ENCODE results near the gene ZBTB7B. TPM values are rescaled to one million over a fixed set of nuclear protein-coding genes. Genes with fewer than 3 reads are reported as not detected.

ZBTB7B gene
- polyA plus RNA-seq, 3 donors, result 6.3 to 149 (median 9.6) TPM

DNA sequence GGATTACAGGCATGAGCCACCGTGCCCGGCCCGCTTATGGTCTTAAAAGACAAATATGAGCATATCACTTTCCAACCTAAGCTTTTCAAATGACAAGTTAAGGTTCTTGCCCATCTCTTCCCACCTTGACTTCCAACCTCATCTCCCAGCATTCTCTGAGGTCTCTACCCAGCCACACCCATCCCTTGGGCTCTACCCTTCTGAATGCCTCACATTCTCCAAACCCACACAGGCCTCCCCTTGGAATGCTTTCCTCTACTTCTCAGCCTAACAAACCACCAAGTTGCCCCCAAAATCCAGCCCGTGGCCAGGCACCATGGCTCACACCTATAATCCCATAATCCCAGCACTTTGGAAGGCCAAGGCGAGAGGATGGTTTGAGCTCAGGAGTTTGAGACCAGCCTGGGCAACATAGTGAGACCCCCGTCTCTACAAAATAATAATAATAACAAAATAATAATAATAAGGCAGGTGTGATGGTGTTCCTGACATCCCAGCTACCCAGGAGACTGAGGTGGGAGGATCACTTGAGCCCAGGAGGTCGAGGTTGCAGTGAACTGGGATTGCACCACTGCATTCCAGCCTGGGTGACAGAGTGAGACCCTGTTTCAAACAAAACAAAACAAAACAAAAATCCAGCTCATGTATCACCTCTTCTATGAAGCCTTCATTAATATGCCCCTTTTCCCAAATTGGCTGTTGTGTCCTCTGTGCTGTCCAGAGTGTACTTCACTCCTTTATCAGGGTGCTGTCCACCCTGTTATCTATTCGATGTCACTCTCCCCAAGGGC, 19.7 kb downstream of the ZBTB7B start:
- WGBS (ENCODE audit: insufficient coverage), result 96% methylated on average over 5 of the region's 8 CpGs
- no peak for DNase-seq
- Mint-ChIP-seq H3K27me3 (ENCODE audit: low read depth in 3 of 3) (peaks cover 0 to 9% (median 5%) of the 10 kb centered on the region in 3 donors), H3K27ac (peak overlapping the region in 2 of 7 donors; percentile 70 to 78), H3K4me3 (no peak overlapping the region), H3K9me3 (peaks cover 0 to 2% (median 0%) of the 10 kb centered on the region in 7 donors), H3K4me1 (peaks cover 46% of the 10 kb centered on the region), H3K36me3 (peaks cover 13 to 22% of the 10 kb centered on the region in 2 donors)
- Histone ChIP-seq H3K4me2 (replicated peaks; ENCODE audit: extremely low read depth, low read length, poor library complexity, severe bottlenecking) (no peak overlapping the region), H3K9me3 (replicated peaks in 1 of 2; ENCODE audit: control insufficient read depth in 1 of 2, insufficient read depth in 1 of 2, low read length in 2 of 2) (no peaks in the 10 kb centered on the region), H3K79me2 (ENCODE audit: insufficient read depth, low read length) (peaks cover 7% of the 10 kb centered on the region), H3K27me3 (ENCODE audit: control insufficient read depth in 2 of 2, insufficient read depth in 2 of 2, low read length in 2 of 2) (no peaks in the 10 kb centered on the region), H3K36me3 (replicated peaks in 1 of 2; ENCODE audit: control insufficient read depth in 1 of 2, insufficient read depth in 2 of 2, low read length in 2 of 2) (peaks cover 11 to 13% of the 10 kb centered on the region in 2 donors), H3K27ac (ENCODE audit: low read depth in 1 of 2, low read length in 2 of 2) (peak overlapping the region in 1 of 2 donors; percentile 20), H3K4me3 (replicated peaks in 1 of 3; ENCODE audit: low read depth in 2 of 3, low read length in 3 of 3) (no peak overlapping the region), H2AFZ (ENCODE audit: insufficient read depth, low read depth, low read length, poor library complexity, severe bottlenecking) (no peak overlapping the region), H3K9ac (ENCODE audit: insufficient read depth, low read length, poor library complexity, severe bottlenecking) (no peak overlapping the region), H4K20me1 (ENCODE audit: insufficient read depth, low read length) (peaks cover 46% of the 10 kb centered on the region), H3K4me1 (ENCODE audit: control insufficient read depth in 1 of 2, insufficient read depth in 2 of 2, low read length in 2 of 2) (peaks cover 17 to 25% of the 10 kb centered on the region in 2 donors)
- intact Hi-C loops (cut with micrococcal nuclease), result no loop called here
- TF ChIP-seq, protein P1, sequence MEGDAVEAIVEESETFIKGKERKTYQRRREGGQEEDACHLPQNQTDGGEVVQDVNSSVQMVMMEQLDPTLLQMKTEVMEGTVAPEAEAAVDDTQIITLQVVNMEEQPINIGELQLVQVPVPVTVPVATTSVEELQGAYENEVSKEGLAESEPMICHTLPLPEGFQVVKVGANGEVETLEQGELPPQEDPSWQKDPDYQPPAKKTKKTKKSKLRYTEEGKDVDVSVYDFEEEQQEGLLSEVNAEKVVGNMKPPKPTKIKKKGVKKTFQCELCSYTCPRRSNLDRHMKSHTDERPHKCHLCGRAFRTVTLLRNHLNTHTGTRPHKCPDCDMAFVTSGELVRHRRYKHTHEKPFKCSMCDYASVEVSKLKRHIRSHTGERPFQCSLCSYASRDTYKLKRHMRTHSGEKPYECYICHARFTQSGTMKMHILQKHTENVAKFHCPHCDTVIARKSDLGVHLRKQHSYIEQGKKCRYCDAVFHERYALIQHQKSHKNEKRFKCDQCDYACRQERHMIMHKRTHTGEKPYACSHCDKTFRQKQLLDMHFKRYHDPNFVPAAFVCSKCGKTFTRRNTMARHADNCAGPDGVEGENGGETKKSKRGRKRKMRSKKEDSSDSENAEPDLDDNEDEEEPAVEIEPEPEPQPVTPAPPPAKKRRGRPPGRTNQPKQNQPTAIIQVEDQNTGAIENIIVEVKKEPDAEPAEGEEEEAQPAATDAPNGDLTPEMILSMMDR (IDR thresholded peaks at IDR 0.05), result no peak

DNA sequence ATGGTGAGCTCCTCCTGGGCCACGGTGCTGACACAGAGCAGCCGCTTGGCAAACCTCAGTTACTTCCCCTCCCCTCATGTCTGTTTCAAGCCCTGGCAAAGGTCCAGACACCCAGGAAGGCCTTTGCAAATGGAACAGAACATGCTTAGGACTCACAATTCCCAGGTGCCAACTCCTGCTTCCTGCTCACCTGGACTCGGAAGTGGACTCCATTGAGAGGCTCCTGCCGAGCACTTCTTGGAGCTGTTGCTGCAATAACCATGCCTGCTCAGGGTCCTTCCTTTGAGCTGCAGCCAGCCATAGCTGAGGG, 20.3 kb downstream of the ZBTB7B start:
- H4K20me1 ChIP-seq (ENCODE audit: insufficient read depth, low read length), result peaks cover 40% of the 10 kb centered on the region
- H3K27ac ChIP-seq (ENCODE audit: low read depth in 1 of 2, low read length in 2 of 2), result peak overlapping the region in 1 of 2 donors; percentile 20
- H3K4me1 Mint-ChIP-seq, result peaks cover 42% of the 10 kb centered on the region
- no peak overlapping the region for H2AFZ ChIP-seq (ENCODE audit: insufficient read depth, low read depth, low read length, poor library complexity, severe bottlenecking)
- intact Hi-C loops (cut with micrococcal nuclease), result no loop called here
- H3K4me2 ChIP-seq (replicated peaks; ENCODE audit: extremely low read depth, low read length, poor library complexity, severe bottlenecking), result no peak overlapping the region
- TF ChIP-seq, protein P1 (IDR thresholded peaks at IDR 0.05), result no peak
- H3K4me3 Mint-ChIP-seq, result no peak overlapping the region
- DNase-seq, result no peak
- no peaks in the 10 kb centered on the region for H3K27me3 ChIP-seq (ENCODE audit: control insufficient read depth in 2 of 2, insufficient read depth in 2 of 2, low read length in 2 of 2)
- H3K9ac ChIP-seq (ENCODE audit: insufficient read depth, low read length, poor library complexity, severe bottlenecking), result no peak overlapping the region
- H3K27ac Mint-ChIP-seq, result peak overlapping the region in 2 of 7 donors; percentile 70 to 78
- peaks cover 0 to 9% (median 5%) of the 10 kb centered on the region in 3 donors for H3K27me3 Mint-ChIP-seq (ENCODE audit: low read depth in 3 of 3)
- H3K79me2 ChIP-seq (ENCODE audit: insufficient read depth, low read length), result peaks cover 2% of the 10 kb centered on the region
- peaks cover 0 to 2% (median 0%) of the 10 kb centered on the region in 7 donors for H3K9me3 Mint-ChIP-seq
- H3K9me3 ChIP-seq (replicated peaks in 1 of 2; ENCODE audit: control insufficient read depth in 1 of 2, insufficient read depth in 1 of 2, low read length in 2 of 2), result no peaks in the 10 kb centered on the region
- H3K36me3 Mint-ChIP-seq, result peaks cover 13 to 20% of the 10 kb centered on the region in 2 donors
- no peak overlapping the region for H3K4me3 ChIP-seq (replicated peaks in 1 of 3; ENCODE audit: low read depth in 2 of 3, low read length in 3 of 3)
- H3K36me3 ChIP-seq (replicated peaks in 1 of 2; ENCODE audit: control insufficient read depth in 1 of 2, insufficient read depth in 2 of 2, low read length in 2 of 2), result peaks cover 11 to 13% of the 10 kb centered on the region in 2 donors
- WGBS (ENCODE audit: insufficient coverage), result 44% methylated on average over 4 of the region's 4 CpGs
- peaks cover 11 to 19% of the 10 kb centered on the region in 2 donors for H3K4me1 ChIP-seq (ENCODE audit: control insufficient read depth in 1 of 2, insufficient read depth in 2 of 2, low read length in 2 of 2)
